Lower lobe of right lung (tissue), 2 donors: ENCODE results near the gene TMOD1. TPM values are rescaled to one million over a fixed set of nuclear protein-coding genes. Genes with fewer than 3 reads are reported as not detected.
"Not testable (repeated sequence)": the region's sequence is repeated elsewhere in the genome, so short reads cannot be mapped to it uniquely, and the experiment has no call there.

ENCODE experiments used
- ATAC-seq, 2 donors: fragments of 200-7000 bp; cut with Tn5 transposase; one replicate each; pipeline ENCODE4 v1.9.1; 2020 to 2022; ENCODE audit warnings: mild to moderate bottlenecking in 2 of 2, moderate library complexity in 2 of 2
- DNase-seq: peaks from one replicate; pipeline ENCODE4 v3.0.0-alpha.2; 2020
- H3K27ac ChIP-seq: fragments of 200-600 bp; one replicate; pipeline ENCODE4 v1.8.0; 2022
- H3K27me3 ChIP-seq: fragments of 200-600 bp; one replicate; pipeline ENCODE4 v1.8.0; 2022; ENCODE audit warnings: low read depth
- H3K36me3 ChIP-seq: fragments of 200-600 bp; one replicate; pipeline ENCODE4 v1.8.0; 2022; ENCODE audit warnings: mild to moderate bottlenecking
- H3K4me1 ChIP-seq: fragments of 200-600 bp; one replicate; pipeline ENCODE4 v1.8.0; 2022
- H3K4me3 ChIP-seq: fragments of 200-600 bp; one replicate; pipeline ENCODE4 v1.8.0; 2022; ENCODE audit warnings: mild to moderate bottlenecking
- H3K9me3 ChIP-seq: fragments of 200-600 bp; one replicate; pipeline ENCODE4 v1.8.0; 2022
- CTCF ChIP-seq: fragments of 200-600 bp; IDR thresholded peaks from one replicate; pipeline ENCODE4 v1.8.0; 2022; ENCODE audit warnings: antibody characterized with exemption, mild to moderate bottlenecking
- intact Hi-C: fragments of 100-400 bp; cut with DNase I; formaldehyde crosslinking; loops from one replicate; pipeline ENCODE4 v1.11.0; 2022
- total RNA-seq: library from RNA; stranded (reverse); fragmentation: NEBNext Ultra II Directional; extraction: Animal tissue kit (Norgen Biotek cat#: 25700); gene quantifications from one replicate; pipeline ENCODE4 v1.2.1, GENCODE V29; 2021
- donor health status: DM: no; HTN: yes; CAD: no; lungs with severe emphysema.

Gene TMOD1
- total RNA-seq, 1 donor from 2014 or later, result 7.9 TPM

- Histone ChIP-seq H3K9me3 (no peaks in the 10 kb centered on the region), H3K36me3 (no peaks in the 10 kb centered on the region), H3K27me3 (no peaks in the 10 kb centered on the region), H3K27ac (no peak overlapping the region), H3K4me3 (peak overlapping the region; percentile 39), H3K4me1 (no peaks in the 10 kb centered on the region)
- intact Hi-C loops, result no loop called here
- no peak for DNase-seq
- no peak for TF ChIP-seq CTCF
- ATAC-seq, result no peak
Measured at GRCh38 chr9:97575673-97576200, 74.3 kb downstream of the TMOD1 start.

GRCh38 chr9:97577051-97577450 is 75.6 kb downstream of the TMOD1 start:
- Histone ChIP-seq H3K4me3 (no peak overlapping the region), H3K27me3 (no peaks in the 10 kb centered on the region), H3K9me3 (no peaks in the 10 kb centered on the region), H3K27ac (no peak overlapping the region), H3K4me1 (no peaks in the 10 kb centered on the region), H3K36me3 (no peaks in the 10 kb centered on the region)
- no peak for TF ChIP-seq CTCF
- ATAC-seq (no peak), DNase-seq (no peak)
- intact Hi-C loops, result no loop called here

- DNase-seq, result no peak
- TF ChIP-seq CTCF, result no peak
- H3K36me3 ChIP-seq, result no peaks in the 10 kb centered on the region
- no peak overlapping the region for H3K4me3 ChIP-seq
- intact Hi-C loops, result no loop called here
- H3K4me1 ChIP-seq, result no peaks in the 10 kb centered on the region
- no peak for ATAC-seq
- H3K27me3 ChIP-seq, result no peaks in the 10 kb centered on the region
- H3K27ac ChIP-seq, result no peak overlapping the region
- H3K9me3 ChIP-seq, result no peaks in the 10 kb centered on the region
Measured at GRCh38 chr9:97578846-97579245, 77.4 kb downstream of the TMOD1 start.

GRCh38 chr9:97579914-97580313 is 78.4 kb downstream of the TMOD1 start:
- intact Hi-C loops, result no loop called here
- no peaks in the 10 kb centered on the region for H3K9me3 ChIP-seq
- H3K27me3 ChIP-seq, result no peaks in the 10 kb centered on the region
- TF ChIP-seq CTCF, result no peak
- no peak overlapping the region for H3K27ac ChIP-seq
- no peaks in the 10 kb centered on the region for H3K4me1 ChIP-seq
- H3K4me3 ChIP-seq, result no peak overlapping the region
- H3K36me3 ChIP-seq, result no peaks in the 10 kb centered on the region
- ATAC-seq, result no peak
- DNase-seq, result no peak

- H3K4me1 ChIP-seq, H3K4me3 ChIP-seq, H3K27me3 ChIP-seq, H3K27ac ChIP-seq, H3K9me3 ChIP-seq, ATAC-seq, H3K36me3 ChIP-seq, DNase-seq, intact Hi-C loops: not testable (repeated sequence)
Measured at GRCh38 chr9:97581590-97581989, 80.1 kb downstream of the TMOD1 start.

GRCh38 chr9:97584778-97585177 is 83.3 kb downstream of the TMOD1 start:
- H3K27me3 ChIP-seq, DNase-seq, H3K36me3 ChIP-seq, H3K9me3 ChIP-seq, H3K4me1 ChIP-seq, H3K4me3 ChIP-seq, intact Hi-C loops, ATAC-seq, H3K27ac ChIP-seq: not testable (repeated sequence)

- H3K36me3 ChIP-seq, ATAC-seq, H3K4me1 ChIP-seq, DNase-seq, intact Hi-C loops, H3K27me3 ChIP-seq, H3K27ac ChIP-seq, H3K4me3 ChIP-seq, H3K9me3 ChIP-seq: not testable (repeated sequence)
Measured at GRCh38 chr9:97586909-97587308, 85.4 kb downstream of the TMOD1 start.
